ENCODE measurements around the gene PEX19. TPM values are rescaled to one million over a fixed set of nuclear protein-coding genes. Genes with fewer than 3 reads are reported as not detected.

The PEX19 gene
- polyA plus RNA-seq, 1 of the 3 experiments (the other 2 are of a cell fraction) = 31.4 TPM

GRCh38 chr1:160238408-160238807 lies 46.5 kb downstream of the PEX19 start:
- CTCF ChIA-PET = interaction anchor here (0.9 to 26.9 kb wide), 7 partner anchors 13 to 153 kb away, joined by 3 to 293 read pairs (median 6); partner anchors contain the start of gene CASQ1
- POLR2A ChIA-PET = no interaction called here

More at GRCh38 chr1:160238408-160238807, 46.5 kb downstream of the PEX19 start:
- Histone ChIP-seq H4K20me1 (ENCODE audit: insufficient read depth) (no peaks in the 10 kb centered on the region; the same call in 1 of the 2 replicates), H3K27ac (ENCODE audit: low read depth in 2 of 2, low read length in 1 of 2) (no peak overlapping the region), H3K9ac (no peak overlapping the region), H3F3A (replicated peaks; ENCODE audit: insufficient read depth) (no peaks in the 10 kb centered on the region), H3K4me1 (ENCODE audit: control insufficient read depth in 1 of 2, insufficient read depth in 2 of 2, low read depth in 1 of 2, low read length in 1 of 2) (no peaks in the 10 kb centered on the region), H3K27me3 (ENCODE audit: insufficient read depth) (no peaks in the 10 kb centered on the region), H3K79me2 (ENCODE audit: insufficient read depth) (peaks cover 17% of the 10 kb centered on the region; the same call in 1 of the 2 replicates), H3K9me2 (no peaks in the 10 kb centered on the region), H3K9me3 (no peaks in the 10 kb centered on the region), H3K4me3 (ENCODE audit: low read depth in 2 of 2, low read length in 1 of 2) (no peak overlapping the region), H3K36me3 (replicated peaks in 1 of 2; ENCODE audit: control insufficient read depth in 1 of 2, insufficient read depth in 2 of 2, low read length in 1 of 2) (peaks cover 75 to 76% of the 10 kb centered on the region in 2 experiments), H3K4me2 (no peak overlapping the region), H2AFZ (ENCODE audit: low read depth) (no peak overlapping the region)
- DNase-seq = no peak
- no peak for TF ChIP-seq ZBTB33 (IDR thresholded peaks at IDR 0.05; ENCODE audit: borderline replicate concordance, low read depth)
- TF ChIP-seq PBX3 (IDR thresholded peaks at IDR 0.05) = no peak
- TF ChIP-seq RCOR1 (IDR thresholded peaks at IDR 0.05; ENCODE audit: low read length) = no peak
- no peak for TF ChIP-seq USF2 (IDR thresholded peaks at IDR 0.05; ENCODE audit: borderline replicate concordance, low read depth, low read length)
- no peak for TF ChIP-seq IRF3 (IDR thresholded peaks at IDR 0.05; ENCODE audit: low read depth, low read length)
- TF ChIP-seq NFIC (IDR thresholded peaks at IDR 0.05; ENCODE audit: borderline replicate concordance) = no peak
- no peak for TF ChIP-seq REST (IDR thresholded peaks at IDR 0.05; ENCODE audit: low read depth, low read length)
- 91% methylated on average over 5 of the region's 5 CpGs for WGBS (ENCODE audit: low lambda C conversion rate)

All from SK-N-SH (cell line).